ENCODE measurements around the gene GPANK1. TPM values are rescaled to one million over a fixed set of nuclear protein-coding genes. Genes with fewer than 3 reads are reported as not detected.

Gene GPANK1
- total and polyA plus RNA-seq, 2 donors from 2014 or later, result 17.7 to 28.6 TPM

DNA sequence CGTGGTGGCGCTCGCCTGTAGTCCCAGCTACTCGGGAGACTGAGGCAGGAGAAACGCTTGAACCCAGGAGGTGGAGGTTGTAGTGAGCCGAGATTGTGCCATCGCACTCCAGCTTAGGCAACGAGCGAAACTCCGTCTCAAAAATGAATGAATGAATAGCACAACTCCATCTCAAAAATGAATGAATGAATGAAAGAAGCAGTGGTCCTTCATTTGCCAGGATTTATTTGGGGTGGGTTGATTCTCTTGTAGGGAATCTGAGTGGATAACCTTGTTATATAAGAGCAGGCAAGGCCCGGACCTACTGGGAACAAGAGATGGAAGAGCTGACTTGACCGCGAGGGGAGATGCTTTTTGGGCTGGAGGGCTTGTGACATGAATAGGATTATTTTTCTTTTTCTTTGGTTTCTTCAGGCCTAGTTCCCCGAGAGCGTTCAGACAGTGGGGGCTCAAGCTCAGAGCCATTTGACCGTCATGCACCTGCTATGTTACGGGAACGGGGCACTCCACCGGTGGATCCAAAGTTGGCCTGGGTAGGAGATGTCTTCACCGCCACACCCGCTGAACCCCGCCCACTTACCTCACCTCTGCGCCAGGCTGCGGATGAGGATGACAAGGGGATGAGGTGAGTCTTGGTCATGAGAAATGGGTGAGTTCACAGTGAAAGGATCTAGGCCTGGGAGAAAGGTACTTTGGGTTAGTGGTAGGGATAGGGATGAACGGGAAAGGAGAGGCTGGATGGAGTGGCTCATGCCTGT is 34.4 kb downstream of the GPANK1 start:
- Histone ChIP-seq H3K36me3 (ENCODE audit: control insufficient read depth in 2 of 3, insufficient read depth in 3 of 3, low read length in 3 of 3) (peaks cover 27 to 80% (median 43%) of the 10 kb centered on the region in 3 donors), H3K27ac (ENCODE audit: low read depth in 2 of 2, low read length in 2 of 2) (no peak overlapping the region), H3K9ac (ENCODE audit: low read length in 3 of 3) (no peak overlapping the region), H3K4me1 (ENCODE audit: control insufficient read depth in 2 of 3, insufficient read depth in 2 of 3, low read depth in 1 of 3, low read length in 3 of 3) (no peaks in the 10 kb centered on the region), H3K4me3 (ENCODE audit: low read length in 3 of 3) (no peak overlapping the region), H3K27me3 (ENCODE audit: control insufficient read depth, insufficient read depth, low read length) (no peaks in the 10 kb centered on the region), H3K9me3 (ENCODE audit: control insufficient read depth in 2 of 3, insufficient read depth in 1 of 3, low read length in 3 of 3) (no peaks in the 10 kb centered on the region)
- FAIRE-seq, result no peak
- no peak for DNase-seq
- intact Hi-C loops (cut with DNase I), result no loop called here
- TF ChIP-seq CTCF (IDR thresholded peaks at IDR 0.05; ENCODE audit: borderline replicate concordance, extremely low read depth, insufficient read depth), result no peak

DNA sequence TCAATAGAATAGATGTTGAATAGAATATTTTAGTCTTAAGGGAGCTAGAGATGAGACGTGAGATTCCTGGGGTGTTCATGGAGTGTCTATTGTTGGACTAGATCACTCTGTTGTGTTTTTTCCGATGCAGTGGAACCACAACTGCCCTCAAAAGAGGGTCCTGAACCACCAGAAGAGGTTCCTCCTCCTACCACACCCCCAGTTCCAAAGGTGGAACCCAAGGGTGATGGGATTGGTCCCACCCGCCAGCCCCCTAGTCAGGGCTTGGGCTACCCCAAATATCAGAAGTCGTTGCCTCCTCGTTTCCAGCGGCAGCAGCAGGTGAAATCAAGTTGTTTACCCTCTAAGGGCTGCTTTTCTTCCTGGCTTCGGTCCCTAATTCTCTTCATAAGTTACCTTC is 35.8 kb downstream of the GPANK1 start:
- Histone ChIP-seq H3K9me3 (ENCODE audit: control insufficient read depth in 2 of 3, insufficient read depth in 1 of 3, low read length in 3 of 3) (no peaks in the 10 kb centered on the region), H3K4me3 (ENCODE audit: low read length in 3 of 3) (no peak overlapping the region), H3K36me3 (ENCODE audit: control insufficient read depth in 2 of 3, insufficient read depth in 3 of 3, low read length in 3 of 3) (peaks cover 30 to 79% (median 46%) of the 10 kb centered on the region in 3 donors), H3K27me3 (ENCODE audit: control insufficient read depth, insufficient read depth, low read length) (no peaks in the 10 kb centered on the region), H3K27ac (ENCODE audit: low read depth in 2 of 2, low read length in 2 of 2) (no peak overlapping the region), H3K4me1 (ENCODE audit: control insufficient read depth in 2 of 3, insufficient read depth in 2 of 3, low read depth in 1 of 3, low read length in 3 of 3) (no peaks in the 10 kb centered on the region), H3K9ac (ENCODE audit: low read length in 3 of 3) (no peak overlapping the region)
- no peak for TF ChIP-seq CTCF (IDR thresholded peaks at IDR 0.05; ENCODE audit: borderline replicate concordance, extremely low read depth, insufficient read depth)
- FAIRE-seq (no peak), DNase-seq (no peak)
- intact Hi-C loops (cut with DNase I), result no loop called here

GRCh38 chr6:31627690-31628287 is 37.0 kb downstream of the GPANK1 start:
- intact Hi-C loops (cut with DNase I), result no loop called here
- DNase-seq (no peak), FAIRE-seq (no peak)
- no peak overlapping the region for H3K4me3 ChIP-seq (ENCODE audit: low read length in 3 of 3)
- H3K27ac ChIP-seq (ENCODE audit: low read depth in 2 of 2, low read length in 2 of 2), result no peak overlapping the region
- TF ChIP-seq CTCF (IDR thresholded peaks at IDR 0.05; ENCODE audit: borderline replicate concordance, extremely low read depth, insufficient read depth), result no peak
- H3K27me3 ChIP-seq (ENCODE audit: control insufficient read depth, insufficient read depth, low read length), result no peaks in the 10 kb centered on the region
- no peaks in the 10 kb centered on the region for H3K9me3 ChIP-seq (ENCODE audit: control insufficient read depth in 2 of 3, insufficient read depth in 1 of 3, low read length in 3 of 3)
- no peaks in the 10 kb centered on the region for H3K4me1 ChIP-seq (ENCODE audit: control insufficient read depth in 2 of 3, insufficient read depth in 2 of 3, low read depth in 1 of 3, low read length in 3 of 3)
- no peak overlapping the region for H3K9ac ChIP-seq (ENCODE audit: low read length in 3 of 3)
- H3K36me3 ChIP-seq (ENCODE audit: control insufficient read depth in 2 of 3, insufficient read depth in 3 of 3, low read length in 3 of 3), result peaks cover 30 to 78% (median 50%) of the 10 kb centered on the region in 3 donors
